ENCODE measurements around the gene GPR176.

GPR176 gene

GRCh38 chr15:39781147-39781966 is 138.7 kb downstream of the GPR176 start:
- DNase-seq = no peak

- DNase-seq = peak; percentile 42
Observed at GRCh38 chr15:39778021-39778420, 142.0 kb downstream of the GPR176 start.

- no peak for DNase-seq
Observed at GRCh38 chr15:39777496-39777895, 142.6 kb downstream of the GPR176 start.

- DNase-seq = no peak
Observed at GRCh38 chr15:39776068-39776467, 144.0 kb downstream of the GPR176 start.

- DNase-seq = peak; percentile 54
Observed at GRCh38 chr15:39774688-39775267, 145.3 kb downstream of the GPR176 start.

- DNase-seq = no peak
Observed at GRCh38 chr15:39770748-39771689, 149.0 kb downstream of the GPR176 start.

- DNase-seq = no peak
Observed at GRCh38 chr15:39767921-39768320, 152.1 kb downstream of the GPR176 start.

GRCh38 chr15:39761006-39761405 is 159.1 kb downstream of the GPR176 start:
- DNase-seq = no peak

GRCh38 chr15:39756806-39757522 is 163.1 kb downstream of the GPR176 start:
- DNase-seq = peak; percentile 26

GRCh38 chr15:39752991-39753390 is 167.1 kb downstream of the GPR176 start:
- DNase-seq = no peak

GRCh38 chr15:39752246-39752645 is 167.8 kb downstream of the GPR176 start:
- no peak for DNase-seq

Data from KG1 (cell line).